Tibial nerve (tissue), 4 donors: ENCODE data around the gene PAGR1.
A peak's percentile ranks its signal among the peaks of the same experiment; 100 is the strongest.

Source experiments
- CTCF ChIP-seq, 5 experiments: fragments of 200-600 bp in 3 of 5; fragments of 450-650 bp in 2 of 5; sonication (generic) in 3 of 5; IDR thresholded peaks; one replicate each; pipeline ENCODE4 v1.5.1; 2016 to 2019; ENCODE audit warnings: antibody characterized with exemption in 5 of 5, mild to moderate bottlenecking in 3 of 5, moderate library complexity in 2 of 5
- EP300 ChIP-seq, 2 donors: sonication (generic); formaldehyde crosslinking; IDR thresholded peaks; one replicate each; pipeline ENCODE4 v1.6.1; 2017; ENCODE audit warnings: antibody characterized with exemption in 2 of 2, mild to moderate bottlenecking in 1 of 2

DNA sequence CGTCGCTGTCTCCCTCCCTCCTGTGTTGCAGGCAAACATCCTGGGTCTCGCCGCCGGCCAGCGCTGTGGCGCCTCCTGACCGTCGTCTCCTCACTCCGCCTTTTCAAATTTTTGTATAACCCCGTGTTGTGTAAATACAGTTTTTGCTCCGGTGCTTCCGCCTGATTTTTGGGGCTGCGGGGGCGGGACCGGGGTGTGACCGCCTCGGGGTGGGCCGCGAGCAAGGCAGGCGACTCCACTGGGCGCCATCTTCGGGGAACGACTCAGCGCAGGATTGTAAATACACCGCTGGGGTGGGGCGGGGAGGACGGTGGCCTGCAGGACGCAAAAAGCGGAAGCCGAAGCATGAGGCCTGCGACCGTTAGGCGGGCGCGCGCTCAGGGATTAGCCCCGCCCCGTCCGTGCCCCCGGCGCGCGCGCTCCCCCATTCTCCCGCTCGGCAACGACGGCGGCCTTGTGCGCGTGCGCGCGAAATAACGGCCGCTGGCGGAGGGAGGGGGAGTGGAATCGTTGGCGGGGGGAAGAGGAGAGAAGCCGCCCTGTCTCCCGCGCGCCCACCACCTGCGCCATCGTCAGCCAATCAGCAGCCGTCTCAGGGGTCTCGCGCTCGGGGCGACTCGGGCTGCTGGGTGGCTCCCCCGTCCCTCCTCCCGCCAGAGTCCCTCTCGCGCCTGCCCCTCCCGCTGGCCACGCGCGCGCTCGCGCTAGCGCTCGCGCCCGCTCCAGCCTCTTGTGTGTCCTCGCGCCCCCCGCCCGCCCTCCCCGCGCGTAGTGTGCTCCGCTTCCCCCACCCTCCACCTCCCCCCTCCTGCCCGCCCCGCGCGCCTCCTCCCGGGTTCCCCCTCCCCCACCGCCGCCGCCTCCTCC is 10.5 kb upstream of the PAGR1 start:
- TF ChIP-seq CTCF (IDR thresholded peaks at IDR 0.05) (peak in 2 of 5 experiments; percentile 52 to 62), EP300 (IDR thresholded peaks at IDR 0.05) (peak; percentile 77 to 99)
